HepG2 (cell line): ENCODE results near the gene LRBA. TPM values are rescaled to one million over a fixed set of nuclear protein-coding genes. Genes with fewer than 3 reads are reported as not detected.

Experiments used
- ATAC-seq: fragments of 200-7000 bp; cut with Tn5 transposase; 3 replicates; pipeline ENCODE4 v1.9.1; 2020; ENCODE audit warnings: mild to moderate bottlenecking, moderate library complexity
- BruUV-seq: library from RNA; stranded (reverse); fragments of 400-500 nt; replicated peaks from 2 replicates; lab custom pipeline; 2021; lab: Mats Ljungman, UMichigan
- CTCF ChIA-PET: fragments of 300-600 bp; formaldehyde crosslinking; extraction: SDS; loops from one replicate; lab custom pipeline; 2021; ENCODE audit warnings: low total read pairs, inconsistent platforms, low intra/inter-chr PET ratio; lab: Yijun Ruan, JAX
- POLR2A ChIA-PET: fragments of 350-600 bp; sonication (Branson Sonifier 250); formaldehyde crosslinking; loops from one replicate; lab custom pipeline; 2020; ENCODE audit warnings: antibody characterized with exemption, inconsistent platforms; lab: Yijun Ruan, JAX
- DNase-seq: peaks from one replicate; pipeline ENCODE4 v3.0.0-alpha.2; 2015; ENCODE audit warnings: low spot score
- FAIRE-seq: peaks from 3 replicates; lab custom pipeline; 2011; peaks lifted over from hg19 to GRCh38; lab: Jason Lieb, UNC
- H2AFZ ChIP-seq: one replicate; pipeline ENCODE4 v1.6.1; 2011; ENCODE audit warnings: low read length, inconsistent platforms
- H3K27ac ChIP-seq: fragments of 300-600 bp; 3 replicates; pipeline ENCODE4 v1.8.0; 2011; ENCODE audit warnings: mixed run types, mild to moderate bottlenecking, mixed read lengths, low read length, inconsistent platforms; ENCODE audit not compliant: insufficient read depth; ENCODE audit errors: extremely low read length
- H3K27me3 ChIP-seq, 2 experiments: fragments of 200-600 bp in 1 of 2; 2 replicates in 1 of 2; 3 replicates in 1 of 2; pipeline versions ENCODE4 v1.6.0 to v1.8.0; 2011; ENCODE audit warnings: low read length in 2 of 2, mild to moderate bottlenecking in 2 of 2, moderate library complexity in 2 of 2, inconsistent platforms in 1 of 2; ENCODE audit not compliant: insufficient read depth in 2 of 2, control insufficient read depth in 1 of 2
- H3K36me3 ChIP-seq, 2 experiments: fragments of 200-600 bp in 1 of 2; replicated peaks in 1 of 2; 2 replicates in 1 of 2; 3 replicates in 1 of 2; pipeline versions ENCODE4 v1.5.1 to v1.8.0; 2011; ENCODE audit warnings: low read length in 2 of 2, inconsistent platforms in 1 of 2; ENCODE audit not compliant: insufficient read depth in 2 of 2, control insufficient read depth in 1 of 2
- H3K4me1 ChIP-seq: 2 replicates; pipeline ENCODE4 v1.5.1; 2012; ENCODE audit warnings: low read length, inconsistent platforms; ENCODE audit not compliant: insufficient read depth
- H3K4me2 ChIP-seq: 2 replicates; pipeline ENCODE4 v1.6.0; 2011; ENCODE audit warnings: low read depth, low read length, inconsistent platforms
- H3K4me3 ChIP-seq, 3 experiments: fragments of 200-600 bp in 1 of 3; sonication (generic), shearing (Covaris generic) in 1 of 3; replicated peaks in 1 of 3; 2 replicates each; pipeline ENCODE4 v1.5.1; 2011 to 2016; ENCODE audit warnings: low read length in 3 of 3, inconsistent platforms in 2 of 3, low read depth in 2 of 3, mild to moderate bottlenecking in 2 of 3, control low read depth in 1 of 3, mixed read lengths in 1 of 3; ENCODE audit not compliant: insufficient read depth in 1 of 3
- H3K79me2 ChIP-seq: one replicate; pipeline ENCODE4 v1.6.1; 2011; ENCODE audit warnings: low read length, inconsistent platforms; ENCODE audit not compliant: insufficient read depth
- H3K9ac ChIP-seq: 2 replicates; pipeline ENCODE4 v1.6.0; 2011; ENCODE audit warnings: mild to moderate bottlenecking, low read depth, low read length, inconsistent platforms; ENCODE audit not compliant: insufficient read depth
- H3K9me3 ChIP-seq: 2 replicates; pipeline ENCODE4 v1.5.1; 2012; ENCODE audit warnings: mild to moderate bottlenecking, low read length
- H4K20me1 ChIP-seq: 2 replicates; pipeline ENCODE4 v1.6.0; 2011; ENCODE audit warnings: inconsistent platforms, mild to moderate bottlenecking, low read length, moderate library complexity; ENCODE audit not compliant: insufficient read depth
- ATF1 ChIP-seq: IDR thresholded peaks from 2 replicates; pipeline ENCODE4 v1.6.1; 2016; ENCODE audit warnings: mild to moderate bottlenecking, control low read depth
- ESRRA ChIP-seq: sonication (generic); formaldehyde crosslinking; IDR thresholded peaks from 2 replicates; pipeline ENCODE4 v1.5.1; 2020; ENCODE audit warnings: mild to moderate bottlenecking, low read depth, missing genetic modification reagents
- HNF4G ChIP-seq, 2 experiments: sonication (generic) in 1 of 2; formaldehyde crosslinking in 1 of 2; IDR thresholded peaks; 2 replicates each; pipeline versions ENCODE4 v1.4.0 to v1.6.1; 2011 to 2020; ENCODE audit warnings: borderline replicate concordance in 2 of 2, low read depth in 2 of 2, mild to moderate bottlenecking in 2 of 2, low read length in 1 of 2, missing genetic modification reagents in 1 of 2, moderate library complexity in 1 of 2
- MED13 ChIP-seq: sonication (generic); formaldehyde crosslinking; IDR thresholded peaks from 2 replicates; pipeline ENCODE4 v1.5.0; 2020; ENCODE audit warnings: missing genetic modification reagents
- MED8 ChIP-seq: sonication (generic); formaldehyde crosslinking; IDR thresholded peaks from 2 replicates; pipeline ENCODE4 v1.8.1; 2023; ENCODE audit warnings: mild to moderate bottlenecking, missing genetic modification reagents; ENCODE audit not compliant: insufficient replicate concordance
- MIXL1 ChIP-seq: IDR thresholded peaks from 2 replicates; pipeline ENCODE4 v1.6.1; 2016
- MZF1 ChIP-seq: sonication (generic); formaldehyde crosslinking; IDR thresholded peaks from 2 replicates; pipeline ENCODE4 v1.8.1; 2023; ENCODE audit warnings: mild to moderate bottlenecking, missing genetic modification reagents, borderline replicate concordance
- ONECUT2 ChIP-seq: sonication (generic); formaldehyde crosslinking; IDR thresholded peaks from 2 replicates; pipeline ENCODE4 v1.4.0; 2020; ENCODE audit warnings: missing genetic modification reagents
- RELA ChIP-seq: sonication (generic); formaldehyde crosslinking; IDR thresholded peaks from 2 replicates; pipeline ENCODE4 v1.4.0; 2020; ENCODE audit warnings: missing genetic modification reagents
- RFX5 ChIP-seq: IDR thresholded peaks from 2 replicates; pipeline ENCODE4 v1.6.1; 2011; ENCODE audit warnings: low read depth, low read length, improper control_type of control experiment
- RNF2 ChIP-seq: fragments of 450-650 bp; conservative IDR thresholded peaks from 2 replicates; pipeline ENCODE4 v1.6.1; 2016; ENCODE audit warnings: low read depth
- SP5 ChIP-seq: IDR thresholded peaks from 2 replicates; pipeline ENCODE4 v1.6.1; 2016; ENCODE audit warnings: low read depth, borderline replicate concordance
- ZNF296 ChIP-seq: sonication (generic); formaldehyde crosslinking; conservative IDR thresholded peaks from 2 replicates; pipeline ENCODE4 v1.5.0; 2020; ENCODE audit warnings: mild to moderate bottlenecking, missing genetic modification reagents
- ZNF607 ChIP-seq: sonication (generic); formaldehyde crosslinking; IDR thresholded peaks from 2 replicates; pipeline ENCODE4 v1.5.1; 2020; ENCODE audit warnings: missing genetic modification reagents, mild to moderate bottlenecking, borderline replicate concordance
- WGBS: methylation state at CpG from one replicate; pipeline ENCODE4 v1.1.6; 2017; ENCODE audit warnings: low lambda C conversion rate; 5-methylcytosine and 5-hydroxymethylcytosine counted together
- in situ Hi-C: cut with HindIII; loops from 2 replicates; pipeline ENCODE4 v1.10.0; 2017; ENCODE audit warnings: low pct_unique_long_range_greater_than_20kb; ENCODE audit not compliant: extremely low pct_ligation_motif_present
- intact Hi-C: fragments of 100-400 bp; cut with micrococcal nuclease; formaldehyde crosslinking; loops from one replicate; pipeline ENCODE4 v1.10.0; 2022; ENCODE audit not compliant: unreplicated experiment
- polyA plus RNA-seq, 8 experiments: library from polyadenylated mRNA; depleted of rRNA in 3 of 8; stranded (reverse) in 7 of 8; unstranded in 1 of 8; fragments of >200 nt; fragmentation: Illumina TruSeq in 4 of 8; extraction: Trizol in 4 of 8; gene quantifications; 2 replicates each; pipeline versions ENCODE4 v1.2.1 to v1.2.3, GENCODE V29; 2011 to 2016; ENCODE audit warnings: low read depth in 4 of 8, missing spikeins in 1 of 8, mixed read lengths in 1 of 8; ENCODE audit not compliant: insufficient read depth in 1 of 8
- total RNA-seq, 5 experiments: library from RNA; depleted of rRNA; stranded (reverse); fragments of >200 nt; fragmentation: Illumina TruSeq; extraction: Trizol; gene quantifications; 2 replicates each; pipeline ENCODE4 v1.2.3, GENCODE V29; 2016; ENCODE audit warnings: low read depth in 1 of 5
- TF ChIP-seq, protein P1 (sequence below): sonication (generic); formaldehyde crosslinking; IDR thresholded peaks from 2 replicates; pipeline ENCODE4 v1.5.0; 2020; ENCODE audit warnings: mild to moderate bottlenecking, low read depth, missing genetic modification reagents, borderline replicate concordance
- TF ChIP-seq, protein P2 (sequence below): fragments of 450-650 bp; IDR thresholded peaks from 2 replicates; pipeline ENCODE4 v1.6.1; 2017

LRBA gene
- total and polyA plus RNA-seq, 2 of the 13 experiments (the other 11 are each of a cell fraction or from before 2014, with no cell fraction given), result 21.0 to 37.2 TPM

DNA sequence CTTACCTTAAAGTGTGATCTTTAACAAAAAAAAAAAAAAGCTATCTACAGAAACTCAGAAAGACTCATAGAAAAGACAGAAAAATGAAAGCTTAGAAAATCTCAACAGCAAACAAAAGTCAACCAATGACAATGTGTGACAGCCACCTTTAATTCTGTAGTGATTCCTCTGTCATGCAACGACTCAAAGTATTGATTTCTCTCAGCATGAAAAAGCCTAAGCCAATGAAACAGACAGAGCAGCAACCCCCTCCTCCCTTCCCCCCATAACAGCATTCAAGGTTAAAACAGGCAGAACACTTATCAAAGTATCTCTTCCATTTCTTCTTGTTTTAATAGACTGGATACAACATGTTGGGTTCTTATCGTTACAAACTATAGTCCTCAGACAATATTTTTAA is 320.6 kb downstream of the LRBA start:
- BruUV-seq, result no TSS peak
- TF ChIP-seq ESRRA (CRISPR knock-in tag) (no peak), ONECUT2 (CRISPR knock-in tag) (peak; percentile 79)
- in situ Hi-C loops (no loop called here), intact Hi-C loops (no loop called here)
- FAIRE-seq, result no peak
- H3K27me3 ChIP-seq, result no peaks in the 10 kb centered on the region
- ChIA-PET POLR2A (no interaction called here), CTCF (no interaction called here)
- H3K9me3 ChIP-seq, result no peaks in the 10 kb centered on the region
- H3K79me2 ChIP-seq, result no peaks in the 10 kb centered on the region
- H3K36me3 ChIP-seq, result no peaks in the 10 kb centered on the region; a peak in 1 of 5 replicates
- H3K4me1 ChIP-seq, result no peaks in the 10 kb centered on the region
- no peak; the same call in 2 of the 3 replicates for ATAC-seq
- no peaks in the 10 kb centered on the region for H4K20me1 ChIP-seq
- no peak overlapping the region for H3K4me3 ChIP-seq
- H3K4me2 ChIP-seq, result no peak overlapping the region
- no peak overlapping the region for H3K9ac ChIP-seq
- no peak for DNase-seq
- WGBS, result 54% methylated on average over 2 of the region's 2 CpGs
- no peak overlapping the region for H3K27ac ChIP-seq
- H2AFZ ChIP-seq, result no peak overlapping the region

DNA sequence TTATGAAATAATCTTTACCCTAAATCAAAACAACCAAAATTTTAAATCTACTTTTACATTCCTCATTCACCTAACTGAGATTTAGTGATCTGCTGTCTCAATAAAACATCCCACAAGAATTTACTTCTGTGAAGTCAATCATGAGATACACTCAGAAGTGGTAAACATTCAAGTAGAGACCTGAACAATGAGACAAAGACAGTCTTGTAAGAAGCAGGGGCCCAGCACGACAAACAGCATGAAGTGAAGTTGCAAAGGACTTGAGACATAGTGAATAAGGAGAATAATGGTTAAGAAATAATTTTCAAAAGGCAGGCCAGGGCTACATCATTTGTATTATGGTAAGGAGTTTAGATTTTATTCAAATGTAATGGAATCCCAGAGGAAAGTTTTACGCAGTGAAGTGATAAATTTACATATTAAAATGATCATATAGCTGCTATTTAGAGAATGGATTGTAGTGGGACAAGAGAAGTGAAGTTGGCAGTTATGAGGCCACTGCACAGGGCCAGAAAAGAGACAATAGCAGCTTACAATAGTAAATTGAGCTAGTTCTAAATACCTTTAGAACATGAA is 331.2 kb downstream of the LRBA start:
- in situ Hi-C loops (no loop called here), intact Hi-C loops (no loop called here)
- H3K4me3 ChIP-seq, result no peak overlapping the region
- H3K9me3 ChIP-seq, result no peaks in the 10 kb centered on the region
- peaks cover 0 to 4% of the 10 kb centered on the region in 2 experiments; a peak in 3 of 5 replicates for H3K36me3 ChIP-seq
- no peak overlapping the region for H3K4me2 ChIP-seq
- BruUV-seq, result no TSS peak
- ATAC-seq, result no peak
- no peaks in the 10 kb centered on the region for H4K20me1 ChIP-seq
- H2AFZ ChIP-seq, result no peak overlapping the region
- ChIA-PET CTCF (no interaction called here), POLR2A (no interaction called here)
- DNase-seq, result no peak
- H3K79me2 ChIP-seq, result no peaks in the 10 kb centered on the region
- WGBS, result 72% methylated on average over 2 of the region's 2 CpGs
- no peak overlapping the region for H3K27ac ChIP-seq
- no peak overlapping the region for H3K9ac ChIP-seq
- FAIRE-seq, result no peak
- H3K4me1 ChIP-seq, result 0 out of 2 replicates have a peak, but pooled peaks cover 9% of the 10 kb centered on the region
- no peaks in the 10 kb centered on the region for H3K27me3 ChIP-seq
- TF ChIP-seq ATF1 (CRISPR knock-in tag), result no peak
- no peak for TF ChIP-seq RNF2
- TF ChIP-seq SP5, result no peak
- TF ChIP-seq, protein P1, sequence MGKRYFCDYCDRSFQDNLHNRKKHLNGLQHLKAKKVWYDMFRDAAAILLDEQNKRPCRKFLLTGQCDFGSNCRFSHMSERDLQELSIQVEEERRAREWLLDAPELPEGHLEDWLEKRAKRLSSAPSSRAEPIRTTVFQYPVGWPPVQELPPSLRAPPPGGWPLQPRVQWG (CRISPR knock-in tag), result no peak
- no peak for TF ChIP-seq RFX5
- no peak for TF ChIP-seq RELA (CRISPR knock-in tag)
- TF ChIP-seq MZF1 (CRISPR knock-in tag), result no peak
- no peak for TF ChIP-seq HNF4G (IDR thresholded peaks at IDR 0.05; ENCODE audit: borderline replicate concordance, low read depth, low read length)
- TF ChIP-seq HNF4G (CRISPR knock-in tag; IDR thresholded peaks at IDR 0.05; ENCODE audit: borderline replicate concordance, low read depth), result no peak
- TF ChIP-seq ZNF607 (CRISPR knock-in tag), result no peak
- TF ChIP-seq MED8 (CRISPR knock-in tag), result no peak
- TF ChIP-seq MIXL1 (CRISPR knock-in tag), result no peak
- TF ChIP-seq, protein P2, sequence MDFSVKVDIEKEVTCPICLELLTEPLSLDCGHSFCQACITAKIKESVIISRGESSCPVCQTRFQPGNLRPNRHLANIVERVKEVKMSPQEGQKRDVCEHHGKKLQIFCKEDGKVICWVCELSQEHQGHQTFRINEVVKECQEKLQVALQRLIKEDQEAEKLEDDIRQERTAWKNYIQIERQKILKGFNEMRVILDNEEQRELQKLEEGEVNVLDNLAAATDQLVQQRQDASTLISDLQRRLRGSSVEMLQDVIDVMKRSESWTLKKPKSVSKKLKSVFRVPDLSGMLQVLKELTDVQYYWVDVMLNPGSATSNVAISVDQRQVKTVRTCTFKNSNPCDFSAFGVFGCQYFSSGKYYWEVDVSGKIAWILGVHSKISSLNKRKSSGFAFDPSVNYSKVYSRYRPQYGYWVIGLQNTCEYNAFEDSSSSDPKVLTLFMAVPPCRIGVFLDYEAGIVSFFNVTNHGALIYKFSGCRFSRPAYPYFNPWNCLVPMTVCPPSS, result no peak
- no peak for TF ChIP-seq ZNF296 (CRISPR knock-in tag)
- no peak for TF ChIP-seq MED13 (CRISPR knock-in tag)
